ENCODE data around the gene HUNK.

DNA sequence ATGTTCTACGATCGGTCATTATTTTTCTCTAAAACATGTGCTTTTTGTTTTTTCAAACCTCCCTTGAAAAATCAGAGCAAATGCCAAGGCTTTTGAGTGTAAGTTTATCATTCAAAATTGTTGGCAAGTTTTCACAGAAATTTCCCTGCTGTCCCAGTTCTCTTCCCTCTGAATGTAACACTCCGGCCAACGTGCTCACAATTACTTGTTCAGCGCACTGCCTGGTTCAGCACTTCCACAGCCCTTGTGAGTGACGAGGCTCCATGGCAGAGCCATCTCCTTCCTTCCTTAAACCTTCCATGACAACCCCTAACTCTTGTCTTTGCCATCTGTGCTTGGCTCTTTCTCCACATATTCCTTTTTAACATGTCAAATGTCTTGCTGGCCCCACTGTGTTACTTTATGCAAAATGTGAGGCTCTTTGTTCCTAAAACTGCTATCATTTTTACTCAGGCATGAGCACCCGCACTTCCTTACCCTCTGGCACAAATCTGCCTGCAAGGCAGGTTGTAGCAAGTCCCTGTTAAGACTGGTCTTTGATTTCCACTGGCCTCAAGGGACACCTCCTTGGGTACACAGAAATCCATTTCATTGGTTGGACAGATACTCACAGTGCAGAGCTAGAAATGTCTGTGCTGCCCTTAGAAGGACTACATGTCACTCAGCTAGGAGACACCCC is 142.8 kb downstream of the HUNK start:
- TF ChIP-seq, protein P1, sequence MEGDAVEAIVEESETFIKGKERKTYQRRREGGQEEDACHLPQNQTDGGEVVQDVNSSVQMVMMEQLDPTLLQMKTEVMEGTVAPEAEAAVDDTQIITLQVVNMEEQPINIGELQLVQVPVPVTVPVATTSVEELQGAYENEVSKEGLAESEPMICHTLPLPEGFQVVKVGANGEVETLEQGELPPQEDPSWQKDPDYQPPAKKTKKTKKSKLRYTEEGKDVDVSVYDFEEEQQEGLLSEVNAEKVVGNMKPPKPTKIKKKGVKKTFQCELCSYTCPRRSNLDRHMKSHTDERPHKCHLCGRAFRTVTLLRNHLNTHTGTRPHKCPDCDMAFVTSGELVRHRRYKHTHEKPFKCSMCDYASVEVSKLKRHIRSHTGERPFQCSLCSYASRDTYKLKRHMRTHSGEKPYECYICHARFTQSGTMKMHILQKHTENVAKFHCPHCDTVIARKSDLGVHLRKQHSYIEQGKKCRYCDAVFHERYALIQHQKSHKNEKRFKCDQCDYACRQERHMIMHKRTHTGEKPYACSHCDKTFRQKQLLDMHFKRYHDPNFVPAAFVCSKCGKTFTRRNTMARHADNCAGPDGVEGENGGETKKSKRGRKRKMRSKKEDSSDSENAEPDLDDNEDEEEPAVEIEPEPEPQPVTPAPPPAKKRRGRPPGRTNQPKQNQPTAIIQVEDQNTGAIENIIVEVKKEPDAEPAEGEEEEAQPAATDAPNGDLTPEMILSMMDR (IDR thresholded peaks at IDR 0.05), result no peak
- TF ChIP-seq POLR2A (IDR thresholded peaks at IDR 0.05; ENCODE audit: low read depth) (no peak), EP300 (IDR thresholded peaks at IDR 0.05) (no peak)
